Adipose tissue (tissue), 3 donors: ENCODE data around the gene UBE2E2. TPM values are rescaled to one million over a fixed set of nuclear protein-coding genes. Genes with fewer than 3 reads are reported as not detected.

Source experiments
- H3K27ac ChIP-seq: one replicate; pipeline ENCODE4 v1.5.1; 2013; ENCODE audit warnings: low read depth, low read length
- WGBS, 3 donors: extraction: QIAGEN DNeasy Blood & Tissue Kit; methylation state at CpG; one replicate each; pipeline ENCODE4 v1.1.7; 2013; 5-methylcytosine and 5-hydroxymethylcytosine counted together
- polyA plus RNA-seq, 3 donors: library from polyadenylated mRNA; stranded (reverse); fragments of 200-250 nt; gene quantifications; one replicate each; pipeline ENCODE4 v1.2.3, GENCODE V29; 2013
- donor health status: healthy with polysubstance abuse.
- donor health status: Bipolar disorder and iron deficiency.
- donor health status: healthy.

Gene UBE2E2
- polyA plus RNA-seq, 3 donors: 5.5 to 32.2 (median 24.3) TPM

DNA sequence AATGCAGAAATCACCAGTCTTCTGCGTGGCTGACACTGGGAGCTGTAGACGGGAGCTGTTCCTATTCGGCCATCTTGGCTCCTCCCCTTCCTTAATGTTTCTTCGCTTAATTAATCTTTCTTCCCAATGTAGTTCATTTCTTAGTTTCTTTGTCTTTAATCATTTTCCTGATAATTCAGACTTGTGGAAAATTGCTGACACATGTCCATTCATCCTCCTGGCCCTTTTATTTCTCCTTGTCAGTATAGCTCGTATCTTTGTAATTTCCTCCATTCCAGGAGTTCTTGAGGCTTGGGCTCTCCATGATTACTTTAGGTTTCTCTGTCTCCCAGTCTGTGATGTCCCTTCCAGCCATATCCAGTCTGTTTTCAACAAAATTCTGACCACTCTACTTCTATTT is 98.7 kb downstream of the UBE2E2 start:
- H3K27ac ChIP-seq: no peak overlapping the region
- 88 to 93% (median 93%) methylated on average over 5 of the region's 5 CpGs for WGBS, 3 donors

DNA sequence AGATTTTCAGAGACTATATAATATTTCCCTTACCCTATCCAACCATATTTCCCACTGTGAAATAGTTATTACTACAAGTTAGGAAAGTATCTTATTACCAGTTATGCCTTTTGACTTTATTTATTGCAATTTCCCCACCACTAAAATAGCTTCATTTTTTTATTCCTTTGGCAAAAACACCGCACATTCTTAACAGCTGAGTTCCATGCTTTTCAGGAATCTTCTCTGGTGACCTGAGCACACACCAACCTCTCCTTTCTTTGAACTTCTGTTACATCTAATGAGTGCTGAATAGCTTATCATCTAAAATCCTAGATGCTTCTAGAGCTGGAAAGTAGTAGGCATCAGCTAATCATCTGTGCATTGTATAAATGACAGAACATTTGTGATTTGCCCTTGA is 99.1 kb downstream of the UBE2E2 start:
- 63 to 93% (median 65%) methylated on average over 1 of the region's 1 CpG for WGBS, 3 donors
- H3K27ac ChIP-seq: no peak overlapping the region

DNA sequence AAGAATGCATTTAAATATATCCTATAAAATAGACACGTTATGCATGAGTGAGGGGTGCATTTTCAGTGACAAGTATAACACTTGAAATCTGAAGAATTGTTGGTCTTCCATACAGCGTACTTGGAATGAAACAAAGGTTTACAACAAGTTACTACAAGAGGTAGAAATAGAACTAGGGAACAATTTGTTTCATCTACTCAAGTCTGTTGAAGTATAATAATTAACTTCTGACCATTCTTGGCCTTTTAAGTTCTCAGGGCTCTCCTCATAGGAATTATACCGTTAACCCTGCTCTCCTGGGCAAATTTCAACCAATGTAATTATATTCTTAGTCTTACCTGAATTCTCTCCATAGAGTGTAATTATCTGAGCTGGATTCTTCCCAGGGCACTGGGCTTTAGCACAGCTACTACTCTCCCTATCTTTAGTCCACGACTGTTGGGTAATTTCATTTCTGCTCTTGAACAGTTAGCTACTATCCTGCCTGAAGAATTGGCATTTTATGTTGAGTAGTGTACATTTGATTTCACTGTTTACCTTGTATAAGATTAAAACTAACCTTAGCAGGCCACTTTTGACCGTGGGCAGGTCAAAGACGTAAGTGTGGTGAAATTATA is 100.6 kb downstream of the UBE2E2 start:
- 50 to 81% (median 80%) methylated on average over 6 of the region's 6 CpGs for WGBS, 3 donors
- no peak overlapping the region for H3K27ac ChIP-seq

DNA sequence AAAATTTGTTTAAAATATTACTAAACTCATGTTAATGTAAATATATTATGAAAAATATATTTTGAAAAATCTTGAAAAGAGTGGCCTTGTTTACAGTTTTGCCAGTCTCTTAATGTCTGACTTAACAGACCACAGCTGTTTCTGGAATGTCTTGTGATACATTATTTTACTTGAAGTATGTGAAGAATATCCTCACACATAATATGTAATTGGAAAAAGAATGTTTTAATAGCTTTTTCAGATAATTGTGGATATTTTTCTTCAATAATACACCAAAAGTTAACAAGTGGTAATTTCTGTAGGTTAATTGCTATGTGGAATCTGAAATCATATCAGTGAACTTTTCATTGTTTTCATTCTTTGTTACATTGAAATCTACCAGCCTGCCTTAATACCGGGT is 101.3 kb downstream of the UBE2E2 start:
- WGBS, 3 donors: 79 to 83% (median 79%) methylated on average over 1 of the region's 1 CpG

DNA sequence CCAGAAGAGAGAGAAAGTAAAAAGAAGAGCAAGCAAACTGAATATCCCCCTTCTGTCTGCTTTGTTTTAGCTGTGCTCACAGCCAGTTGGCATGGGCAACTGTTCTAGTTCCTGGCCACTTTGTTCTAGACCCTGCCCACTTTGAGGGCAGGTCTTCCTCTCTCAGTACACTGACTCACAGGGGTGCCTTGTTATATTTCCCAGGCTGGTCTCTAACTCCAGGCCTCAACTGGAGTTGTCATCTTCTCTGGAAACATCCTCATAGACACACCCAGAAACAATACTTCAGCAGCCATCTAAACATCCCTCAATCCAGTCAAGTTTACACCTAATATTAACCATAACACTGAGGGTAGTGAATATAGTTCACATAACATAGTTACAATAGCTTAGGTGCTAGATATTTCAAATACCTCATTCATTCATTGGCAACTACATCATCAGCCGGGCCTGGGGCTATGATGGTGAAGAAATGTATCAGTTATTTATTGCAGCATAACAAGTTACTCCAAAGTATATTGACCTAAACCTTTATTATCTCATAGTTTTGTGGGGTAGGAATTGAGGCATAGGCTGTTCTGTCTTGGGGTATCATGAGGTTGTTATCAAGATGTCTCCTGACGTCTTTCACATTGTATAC is 106.0 kb downstream of the UBE2E2 start:
- H3K27ac ChIP-seq: no peak overlapping the region
- 94 to 99% (median 96%) methylated on average over 2 of the region's 2 CpGs for WGBS, 3 donors

More for the DNA sequence above, 101.3 kb downstream of the UBE2E2 start:
- no peak overlapping the region for H3K27ac ChIP-seq

DNA sequence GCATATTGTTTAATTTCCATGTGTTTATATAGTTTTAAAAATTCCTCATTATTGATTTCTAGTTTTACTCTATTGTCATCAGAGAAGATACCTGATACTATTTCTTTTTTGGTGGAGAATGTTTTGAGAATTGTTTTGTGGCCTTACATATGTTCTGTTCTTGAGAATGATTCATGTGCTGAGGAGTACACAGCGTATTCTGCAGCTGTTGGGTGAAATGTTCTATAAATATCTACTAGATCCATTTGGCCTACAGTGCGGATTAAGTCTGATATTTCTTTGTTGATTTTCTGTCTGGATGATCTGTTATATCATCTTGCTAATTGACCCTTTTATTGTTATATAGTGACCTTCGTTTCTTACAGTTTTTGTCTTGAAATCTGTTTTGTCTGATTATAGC is 109.7 kb downstream of the UBE2E2 start:
- no peak overlapping the region for H3K27ac ChIP-seq
- WGBS, 3 donors: 61 to 91% (median 88%) methylated on average over 3 of the region's 3 CpGs

DNA sequence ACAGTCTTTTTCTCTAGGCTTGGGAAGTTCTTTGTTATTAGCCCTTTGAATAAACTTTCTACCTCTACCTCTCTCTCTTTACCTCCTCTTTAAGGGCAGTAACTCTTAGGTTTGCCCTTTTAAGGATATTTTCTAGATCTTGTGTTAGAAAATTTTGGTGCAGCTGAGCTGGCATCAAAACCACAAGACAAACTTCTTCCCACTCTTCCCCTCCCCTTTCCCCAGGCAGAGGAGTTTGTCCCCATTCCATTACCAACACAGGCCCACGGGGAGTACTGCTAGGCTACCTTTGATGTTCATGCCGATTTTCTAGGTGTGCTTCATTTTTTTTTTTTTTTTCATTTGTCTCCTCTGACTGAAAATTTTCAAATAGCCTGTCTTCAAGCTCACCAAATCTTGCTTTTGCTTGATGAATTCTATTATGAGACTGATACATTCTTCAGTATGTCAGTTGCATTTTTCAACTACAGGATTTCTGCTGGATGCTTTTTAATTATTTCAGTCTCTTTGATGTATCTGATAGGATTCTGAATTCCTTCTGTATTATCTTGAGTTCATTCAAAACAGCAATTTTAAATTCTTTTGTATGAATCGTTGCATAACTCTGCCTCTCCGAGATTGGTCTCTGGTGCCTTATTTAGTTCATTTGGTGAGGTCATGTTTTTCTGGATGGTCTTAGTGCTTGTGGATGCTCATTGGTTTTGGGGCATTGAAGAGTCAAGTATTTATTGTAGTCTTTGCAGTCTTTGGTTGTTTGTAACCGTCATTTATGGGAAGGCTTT is 112.0 kb downstream of the UBE2E2 start:
- WGBS, 3 donors: 64 to 77% (median 71%) methylated on average over 5 of the region's 5 CpGs

DNA sequence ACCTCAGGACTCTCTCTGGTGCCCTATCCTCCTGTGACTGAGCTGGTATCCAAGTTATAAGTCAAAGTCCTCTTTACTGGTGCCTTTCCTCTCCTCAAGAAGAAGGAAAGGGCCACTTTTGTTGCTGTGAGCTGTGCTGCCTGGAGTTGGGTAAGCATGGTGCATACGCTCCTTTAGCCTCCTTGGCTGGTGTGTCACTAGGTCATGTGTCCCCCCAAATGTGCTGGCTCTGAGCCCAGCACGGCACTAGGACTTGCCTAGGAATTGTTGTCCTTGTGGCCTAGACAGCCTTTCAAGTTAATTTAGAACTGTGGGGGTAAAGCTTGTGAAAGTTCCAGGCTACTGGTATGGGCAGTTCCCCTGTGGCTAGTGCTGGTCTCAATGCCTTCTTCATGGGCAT is 113.8 kb downstream of the UBE2E2 start:
- WGBS, 3 donors: 80 to 90% (median 87%) methylated on average over 2 of the region's 2 CpGs
- H3K27ac ChIP-seq: no peak overlapping the region

More for the DNA sequence above, 112.0 kb downstream of the UBE2E2 start:
- H3K27ac ChIP-seq: no peak overlapping the region

DNA sequence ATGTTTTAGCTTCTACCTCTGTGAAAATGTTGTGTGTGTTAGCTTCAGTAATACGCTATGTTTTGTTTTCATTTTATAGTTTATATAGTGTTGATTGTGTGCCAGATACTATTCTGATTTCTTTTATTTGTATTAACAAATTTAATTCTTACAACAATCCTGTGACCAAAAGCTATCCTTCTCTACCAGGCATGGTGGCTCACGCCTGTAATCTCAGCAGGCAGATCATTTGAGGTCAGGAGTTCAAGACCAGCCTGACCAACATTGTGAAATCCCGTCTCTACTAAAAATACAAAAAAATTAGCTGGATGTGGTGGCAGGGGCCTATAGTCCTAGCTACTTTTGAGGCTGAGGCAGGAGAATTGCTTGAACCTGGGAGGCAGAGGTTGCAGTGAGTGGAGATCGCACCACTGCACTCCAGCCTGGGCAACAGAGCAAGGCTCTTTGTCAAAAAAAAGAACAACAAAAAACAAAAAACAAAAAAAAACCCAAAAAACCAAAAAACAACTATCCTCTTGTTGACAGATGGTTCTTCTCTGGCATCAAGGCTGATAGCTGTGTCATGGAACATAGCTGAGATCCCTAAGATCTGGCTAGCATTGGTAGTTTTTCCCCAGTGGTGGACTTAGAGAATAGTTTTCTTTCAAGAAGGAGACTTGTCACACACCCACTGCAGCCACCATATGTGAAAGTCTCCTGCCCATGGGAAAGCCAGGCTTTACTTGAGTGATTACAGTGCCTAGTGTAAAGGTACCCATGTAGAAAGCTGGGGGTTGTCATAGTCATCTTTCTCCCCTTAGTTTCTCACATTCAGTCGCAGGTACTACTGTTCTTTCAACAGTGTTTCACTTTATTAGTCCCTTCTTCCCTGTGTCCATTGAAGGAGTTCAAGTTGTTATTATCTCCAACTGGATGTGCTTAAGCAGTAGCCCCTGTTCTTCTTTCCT is 116.5 kb downstream of the UBE2E2 start:
- 87 to 95% (median 89%) methylated on average over 5 of the region's 5 CpGs for WGBS, 3 donors
- H3K27ac ChIP-seq: no peak overlapping the region

DNA sequence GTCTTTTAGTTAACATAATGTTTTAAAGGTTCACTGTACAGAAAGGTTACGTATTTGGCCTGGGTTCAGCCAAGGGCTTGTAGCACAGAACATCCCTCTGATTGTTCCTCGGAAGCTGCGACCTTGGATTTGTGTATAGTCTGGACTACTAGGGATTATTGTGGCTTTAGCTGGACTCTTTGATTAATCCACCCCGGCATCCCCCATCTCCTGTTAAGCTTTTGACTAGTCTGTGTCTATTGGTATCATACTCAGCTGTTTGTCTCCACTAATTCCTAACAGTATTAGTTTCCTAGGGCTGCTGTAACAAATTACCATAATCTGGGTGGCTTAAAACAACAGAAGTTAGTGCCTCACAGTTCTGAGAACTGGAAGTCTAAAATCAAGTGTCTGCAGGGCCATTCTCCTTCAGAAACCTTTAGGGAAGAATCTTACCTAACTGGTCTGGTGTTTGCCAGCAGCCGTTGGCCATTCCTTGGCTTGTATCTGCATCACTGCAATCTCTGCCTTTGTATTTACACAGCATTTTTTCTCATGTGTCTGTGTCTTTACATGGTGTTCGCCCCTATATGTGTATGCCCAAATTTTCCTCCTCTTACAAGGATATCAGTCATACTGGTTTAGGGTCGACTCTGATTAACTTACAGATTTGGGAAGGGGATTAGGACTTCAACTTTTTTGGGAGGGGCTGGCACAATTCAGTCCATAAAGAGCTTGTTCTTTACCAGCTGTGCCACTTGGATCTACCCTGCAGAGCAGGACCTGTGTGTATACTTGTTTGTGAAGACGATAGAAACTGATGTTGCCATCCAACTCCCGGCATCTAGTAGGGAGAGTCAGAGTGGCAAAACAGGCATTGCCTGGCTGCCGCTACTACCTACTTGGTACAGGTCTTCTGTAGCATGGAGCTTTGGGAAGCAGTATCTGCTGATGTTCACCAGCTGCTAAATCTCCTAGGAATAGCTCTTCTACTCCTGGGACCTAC is 117.8 kb downstream of the UBE2E2 start:
- no peak overlapping the region for H3K27ac ChIP-seq
- WGBS, 3 donors: 82 to 94% (median 93%) methylated on average over 10 of the region's 10 CpGs

DNA sequence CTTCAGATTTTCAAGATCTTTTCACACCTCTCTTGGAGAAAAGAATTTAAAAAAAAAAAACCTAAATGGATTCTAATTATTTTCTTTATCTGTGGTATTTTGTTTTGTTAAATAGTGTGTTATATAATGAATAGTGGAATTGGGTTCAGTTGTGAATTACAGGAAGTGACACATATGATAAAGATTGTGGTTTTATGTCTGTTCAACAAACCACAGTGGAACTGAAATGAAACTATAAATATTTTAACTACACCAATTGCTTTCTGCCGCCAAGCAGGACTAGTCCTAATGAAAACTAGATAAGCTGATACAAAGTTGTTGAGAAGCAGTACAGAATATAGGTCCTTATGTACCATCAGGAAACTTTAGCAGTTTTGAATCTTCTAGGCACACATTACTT is 121.6 kb downstream of the UBE2E2 start:
- 25 to 57% (median 32%) methylated on average over 1 of the region's 1 CpG for WGBS, 3 donors

DNA sequence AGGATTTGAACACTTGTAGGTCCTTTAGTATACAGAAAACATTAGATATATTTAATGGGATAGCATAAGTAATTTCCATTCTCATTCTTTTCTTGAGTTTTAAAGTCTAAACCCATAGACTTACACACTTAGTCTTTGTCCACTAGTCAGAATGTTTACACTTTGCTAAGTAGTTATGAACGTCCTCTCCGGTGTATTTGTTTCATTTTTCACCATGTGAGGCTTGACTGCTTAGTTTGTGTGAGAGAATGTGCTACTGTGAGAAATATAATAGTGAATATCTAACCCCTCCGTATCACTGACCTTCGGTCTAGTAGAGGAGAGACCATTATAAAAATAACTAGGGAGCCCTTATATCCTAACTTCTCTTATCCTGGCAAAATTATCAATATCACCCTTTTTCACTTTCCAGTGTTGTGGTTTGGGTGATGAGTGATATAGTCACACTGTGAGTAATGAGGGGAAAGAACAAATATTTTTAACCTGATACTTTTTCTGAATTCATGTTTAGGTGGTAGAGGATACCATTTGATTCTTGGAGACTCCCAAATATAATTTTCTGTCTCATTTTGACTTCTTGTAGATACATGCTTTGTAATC is 122.4 kb downstream of the UBE2E2 start:
- no peak overlapping the region for H3K27ac ChIP-seq
- 80 to 83% (median 82%) methylated on average over 4 of the region's 4 CpGs for WGBS, 3 donors

More for the DNA sequence above, 121.6 kb downstream of the UBE2E2 start:
- no peak overlapping the region for H3K27ac ChIP-seq

DNA sequence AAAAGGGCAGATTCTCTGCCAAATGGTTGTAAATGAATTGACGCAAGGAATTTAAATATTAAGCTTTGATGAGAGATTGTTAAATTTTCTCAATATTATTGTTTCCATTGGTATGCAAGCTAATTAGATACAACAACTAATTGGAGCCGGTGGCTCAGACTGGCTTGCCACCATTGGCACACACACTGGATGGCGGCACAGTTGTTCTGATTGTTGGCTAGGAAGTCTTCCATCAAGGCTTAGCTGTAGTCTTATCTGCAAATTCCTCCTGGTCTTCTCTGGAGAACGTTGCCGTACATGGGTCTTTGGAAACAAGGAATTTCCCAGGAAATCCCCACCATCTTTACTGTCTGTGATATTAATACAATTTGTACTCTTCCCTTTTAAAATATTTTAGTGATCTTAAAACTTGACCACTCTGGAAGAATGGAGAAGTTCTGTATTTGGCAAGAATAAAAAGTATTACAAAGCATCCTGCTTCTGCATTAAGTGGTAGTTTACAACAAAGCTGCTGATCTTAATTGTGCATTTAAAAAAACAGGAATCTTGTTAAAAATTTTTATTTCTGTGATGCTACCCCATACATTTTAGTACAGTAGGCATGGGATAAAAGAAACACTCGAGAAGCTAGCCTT is 126.5 kb downstream of the UBE2E2 start:
- 78 to 86% (median 79%) methylated on average over 6 of the region's 6 CpGs for WGBS, 3 donors
- H3K27ac ChIP-seq: no peak overlapping the region

DNA sequence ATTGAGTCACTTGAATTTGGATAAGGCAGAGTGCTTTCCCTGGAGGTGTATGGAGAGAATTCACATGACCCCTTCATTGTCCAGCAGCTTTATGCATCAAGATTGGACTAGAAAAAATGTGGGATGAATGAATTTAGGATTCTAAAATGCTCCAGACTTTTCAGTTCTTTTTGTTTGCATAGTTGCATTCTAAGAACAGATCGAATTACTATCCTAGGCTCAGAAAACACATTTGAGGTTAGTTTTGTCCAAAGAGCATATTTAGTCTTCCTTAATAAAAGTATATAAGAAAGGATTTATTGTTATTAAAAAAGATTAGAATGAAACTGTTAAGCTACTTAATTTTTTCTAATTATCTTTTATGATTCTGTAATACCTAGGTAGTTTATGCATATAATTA is 127.4 kb downstream of the UBE2E2 start:
- no peak overlapping the region for H3K27ac ChIP-seq
- WGBS, 3 donors: 89 to 91% (median 90%) methylated on average over 1 of the region's 1 CpG

DNA sequence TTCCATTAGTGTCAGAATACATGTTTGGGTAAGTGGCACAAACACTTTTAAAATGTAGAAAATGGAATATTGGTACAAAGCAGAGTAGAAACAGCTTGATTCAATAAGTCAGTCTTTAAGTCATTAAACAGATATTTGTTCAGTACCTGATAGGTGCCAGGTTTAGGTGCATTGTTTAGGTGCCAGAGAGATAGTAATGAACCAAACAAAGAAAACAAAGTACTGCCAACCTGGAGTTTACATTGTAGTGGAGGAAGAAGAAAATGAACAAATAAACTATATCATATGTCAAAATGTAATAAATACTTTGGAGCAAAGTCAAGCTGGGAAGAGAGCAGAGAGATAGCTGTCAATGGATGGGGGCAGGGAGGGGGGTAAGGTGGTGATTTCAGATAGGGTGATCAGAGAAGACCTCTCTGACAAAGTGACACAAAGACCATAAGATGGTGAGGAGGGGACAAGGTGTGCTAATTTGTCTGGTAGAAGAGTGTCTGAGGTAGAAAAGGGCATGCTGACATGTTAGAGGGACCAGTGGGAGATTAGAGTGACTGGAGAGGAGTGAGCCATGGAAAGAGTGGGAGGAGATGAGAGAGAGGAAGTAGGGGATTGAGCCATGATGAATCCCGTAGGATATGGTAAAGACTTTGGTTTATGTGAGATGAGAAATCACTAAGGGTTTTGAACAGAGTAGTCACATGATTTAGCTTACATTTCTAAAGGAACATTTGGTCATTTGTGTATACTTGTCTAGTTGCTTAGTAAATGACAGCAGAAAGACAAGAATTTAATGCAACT is 128.2 kb downstream of the UBE2E2 start:
- 71 to 92% (median 72%) methylated on average over 1 of the region's 1 CpG for WGBS, 3 donors
- H3K27ac ChIP-seq: no peak overlapping the region

DNA sequence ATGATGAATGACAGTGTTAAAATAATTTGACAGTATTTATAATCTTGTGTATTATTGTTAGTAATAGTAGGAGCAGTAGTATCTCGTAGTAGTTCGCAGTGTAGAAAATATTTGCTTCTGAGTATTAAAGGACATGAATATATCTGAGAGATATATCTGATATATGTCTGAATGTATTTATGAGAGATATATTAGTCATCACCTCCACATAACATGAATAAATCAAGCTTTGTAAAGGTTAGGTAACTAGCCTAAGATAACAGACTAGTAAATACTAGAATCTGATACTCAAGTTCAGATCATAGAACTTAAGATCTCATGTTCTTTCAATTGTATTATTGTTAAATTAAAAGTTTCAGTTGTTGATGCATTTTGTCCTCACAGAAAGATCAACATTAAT is 130.5 kb downstream of the UBE2E2 start:
- 92 to 97% (median 95%) methylated on average over 2 of the region's 2 CpGs for WGBS, 3 donors
- H3K27ac ChIP-seq: no peak overlapping the region
